GM20000 (cell line): Measurements from ENCODE around the gene CCNB1IP1.
"Not testable (repeated sequence)": the region's sequence is repeated elsewhere in the genome, so short reads cannot be mapped to it uniquely, and the experiment has no call there.

Experiments
- DNase-seq: peaks from one replicate; pipeline ENCODE4 v3.0.0; 2012; ENCODE audit warnings: low spot score
- CTCF ChIP-seq: IDR thresholded peaks from 2 replicates; pipeline ENCODE4 v1.5.1; 2012; ENCODE audit warnings: mild to moderate bottlenecking, control low read depth; ENCODE audit errors: extremely low read depth, missing control alignments

CCNB1IP1 gene

DNA sequence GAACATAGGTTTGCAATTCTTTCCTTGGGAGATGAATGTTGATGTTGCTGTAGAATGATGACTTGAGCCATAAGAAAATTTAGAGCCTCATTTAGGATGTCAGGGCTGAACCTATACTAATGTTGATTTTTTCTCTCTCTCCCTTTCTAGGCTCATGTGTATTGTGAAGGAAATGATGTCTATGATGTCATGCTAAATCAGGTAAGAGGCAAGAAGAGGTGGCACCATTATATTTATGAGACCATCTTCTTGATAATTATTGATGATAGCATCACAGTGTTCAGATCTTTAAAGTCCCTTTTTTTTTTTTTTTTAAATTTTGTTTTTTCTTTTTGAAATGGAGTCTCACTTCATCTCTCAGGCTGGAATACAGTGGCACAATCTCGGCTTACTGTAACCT, 13.6 kb upstream of the CCNB1IP1 start:
- TF ChIP-seq CTCF = no peak
- DNase-seq = no peak

DNA sequence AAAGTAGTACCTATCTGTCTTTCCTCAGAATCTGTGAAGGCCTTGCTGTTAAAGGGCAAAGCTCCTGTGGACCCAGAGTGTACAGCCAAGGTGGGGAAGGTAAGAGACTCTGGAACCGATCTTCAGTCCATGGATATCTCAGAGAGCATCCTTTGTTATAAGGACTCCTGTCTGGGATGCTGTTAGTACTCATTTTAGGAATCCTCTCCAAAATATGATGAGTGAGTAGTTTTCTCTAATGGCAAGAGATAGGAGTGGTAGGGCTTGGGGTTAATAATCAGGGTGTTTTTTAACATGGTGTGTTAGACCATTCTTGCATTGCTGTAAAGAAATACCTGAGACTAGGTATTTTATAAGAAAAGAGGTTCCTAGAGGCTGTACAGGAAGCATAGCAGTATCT, 12.3 kb upstream of the CCNB1IP1 start:
- TF ChIP-seq CTCF = no peak
- no peak for DNase-seq

DNA sequence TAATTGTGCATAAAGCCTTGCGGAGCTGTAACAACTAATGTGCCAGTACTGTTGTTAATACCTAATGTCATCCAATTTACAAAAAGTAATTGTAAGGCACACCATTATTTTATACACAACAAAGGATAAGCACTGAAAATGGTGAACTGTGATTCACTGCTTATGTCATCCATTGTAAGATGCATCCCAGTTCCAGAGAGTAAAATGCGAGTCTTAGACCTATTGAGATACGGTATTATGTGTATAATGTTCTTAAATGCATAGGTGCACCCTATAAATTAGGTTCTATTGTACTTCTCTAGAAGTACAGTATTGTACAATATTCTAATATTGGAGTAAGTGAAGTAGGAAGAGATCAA, 10.8 kb upstream of the CCNB1IP1 start:
- no peak for TF ChIP-seq CTCF
- DNase-seq = no peak

DNA sequence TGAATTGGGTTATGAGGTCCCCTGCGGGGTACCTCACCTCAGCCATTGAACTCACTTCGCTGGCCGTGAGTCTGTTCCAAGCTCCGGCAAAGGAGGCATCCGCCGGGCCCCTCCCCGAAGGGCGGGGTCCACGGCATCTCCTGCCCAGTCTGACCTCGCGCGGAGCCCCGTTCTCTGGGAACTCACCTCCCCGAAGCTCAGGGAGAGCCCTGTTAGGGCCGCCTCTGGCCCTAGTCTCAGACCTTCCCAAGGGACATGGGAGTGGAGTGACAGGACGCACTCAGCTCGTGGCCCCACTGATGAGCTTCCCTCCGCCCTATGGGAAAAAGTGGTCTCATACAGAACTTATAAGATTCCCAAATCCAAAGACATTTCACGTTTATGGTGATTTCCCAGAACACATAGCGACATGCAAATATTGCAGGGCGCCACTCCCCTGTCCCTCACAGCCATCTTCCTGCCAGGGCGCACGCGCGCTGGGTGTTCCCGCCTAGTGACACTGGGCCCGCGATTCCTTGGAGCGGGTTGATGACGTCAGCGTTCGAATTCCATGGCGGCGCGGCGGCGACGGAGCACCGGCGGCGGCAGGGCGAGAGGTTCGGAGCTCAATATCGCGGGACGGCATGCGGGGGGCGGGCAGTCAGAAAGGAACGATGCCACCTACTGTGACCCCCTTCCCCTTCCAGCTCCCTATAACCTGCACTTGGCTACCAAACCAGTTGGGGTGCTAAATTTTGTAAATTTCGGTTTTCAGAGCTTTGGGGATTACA, 10.2 kb upstream of the CCNB1IP1 start, which contains the start of gene PARP2:
TSS of gene PARP2 (plus strand) at position 544 of the 770 bp plus-strand sequence. CDS start at position 551, 7 bp downstream.
- TF ChIP-seq CTCF = no peak
- peak; percentile 88 for DNase-seq

DNA sequence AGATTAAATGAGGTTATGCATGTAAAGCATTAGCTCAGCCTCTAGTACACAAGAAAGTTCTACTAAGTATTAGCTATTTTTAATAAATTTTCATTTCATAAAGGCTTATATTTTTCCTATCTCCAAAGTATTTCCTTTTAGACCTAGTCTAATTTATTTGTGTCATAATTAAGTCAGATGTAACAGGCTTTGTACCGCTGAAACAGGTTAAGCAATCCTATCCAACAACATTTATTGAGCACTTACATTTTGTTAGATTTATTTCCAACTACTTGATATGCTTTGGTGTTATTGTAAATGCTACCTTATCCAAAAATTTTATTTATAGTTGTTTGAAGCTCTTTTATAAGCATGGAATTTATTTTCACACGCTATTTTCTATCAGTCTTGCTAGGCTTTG, 8.6 kb upstream of the CCNB1IP1 start:
- TF ChIP-seq CTCF = no peak
- DNase-seq = no peak

GRCh38 chr14:20341032-20341431, 8.0 kb upstream of the CCNB1IP1 start:
- DNase-seq = not testable (repeated sequence)

DNA sequence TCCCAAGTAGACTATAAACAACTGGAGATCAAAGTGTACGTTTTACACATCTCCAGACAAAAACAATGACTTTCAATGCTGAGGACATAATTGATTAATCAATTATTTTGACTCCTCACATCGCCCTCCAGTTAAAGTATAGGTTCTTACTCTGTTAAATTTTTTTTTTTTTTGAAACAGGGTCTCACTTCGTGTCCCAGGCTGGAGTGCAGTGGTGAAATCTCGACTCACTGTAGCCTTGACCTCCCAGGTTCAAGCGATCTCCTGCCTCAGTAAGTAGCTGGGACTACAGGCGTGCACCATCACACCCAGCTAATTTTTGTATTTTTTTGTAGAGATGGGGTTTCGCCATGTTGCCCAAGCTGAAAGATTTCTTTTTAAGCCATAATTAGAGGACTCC, 938 bp upstream of the CCNB1IP1 start:
- DNase-seq = no peak
- no peak for TF ChIP-seq CTCF

- TF ChIP-seq CTCF = no peak
- no peak for DNase-seq
These were observed 389 bp upstream of the CCNB1IP1 start for GRCh38 chr14:20333494-20333841.
